HAP-1 (cell line): ENCODE measurements around the gene FMO5.

Experiments used
- DNase-seq, 2 experiments: peaks; one replicate each; pipeline ENCODE4 v3.0.0-alpha.2; 2016 to 2020; ENCODE audit warnings: low spot score in 2 of 2
- H3K27me3 ChIP-seq: fragments of 250-450 bp; sonication (Bioruptor Pico); 2 replicates; pipeline ENCODE4 v1.5.1; 2020; ENCODE audit warnings: low read depth, mild to moderate bottlenecking, moderate library complexity
- H3K36me3 ChIP-seq: fragments of 250-450 bp; sonication (Bioruptor Pico); replicated peaks from 2 replicates; pipeline ENCODE4 v1.5.1; 2020; ENCODE audit warnings: mild to moderate bottlenecking
- H3K4me1 ChIP-seq: fragments of 250-450 bp; sonication (Bioruptor Pico); 2 replicates; pipeline ENCODE4 v1.5.1; 2020; ENCODE audit warnings: mild to moderate bottlenecking
- H3K4me3 ChIP-seq: fragments of 250-450 bp; sonication (Bioruptor Pico); 2 replicates; pipeline ENCODE4 v1.5.1; 2020; ENCODE audit warnings: mild to moderate bottlenecking, moderate library complexity
- H3K9me3 ChIP-seq: fragments of 250-450 bp; sonication (Bioruptor Pico); 2 replicates; pipeline ENCODE4 v1.5.1; 2020; ENCODE audit warnings: mild to moderate bottlenecking, moderate library complexity
- in situ Hi-C: fragments of 300-500 bp; cut with MboI; formaldehyde crosslinking; loops from 3 replicates; pipeline ENCODE4 v1.14.3; 2020; ENCODE audit warnings: low sequenced_read_pairs, inconsistent platforms, mixed read lengths

Gene FMO5, protein sequence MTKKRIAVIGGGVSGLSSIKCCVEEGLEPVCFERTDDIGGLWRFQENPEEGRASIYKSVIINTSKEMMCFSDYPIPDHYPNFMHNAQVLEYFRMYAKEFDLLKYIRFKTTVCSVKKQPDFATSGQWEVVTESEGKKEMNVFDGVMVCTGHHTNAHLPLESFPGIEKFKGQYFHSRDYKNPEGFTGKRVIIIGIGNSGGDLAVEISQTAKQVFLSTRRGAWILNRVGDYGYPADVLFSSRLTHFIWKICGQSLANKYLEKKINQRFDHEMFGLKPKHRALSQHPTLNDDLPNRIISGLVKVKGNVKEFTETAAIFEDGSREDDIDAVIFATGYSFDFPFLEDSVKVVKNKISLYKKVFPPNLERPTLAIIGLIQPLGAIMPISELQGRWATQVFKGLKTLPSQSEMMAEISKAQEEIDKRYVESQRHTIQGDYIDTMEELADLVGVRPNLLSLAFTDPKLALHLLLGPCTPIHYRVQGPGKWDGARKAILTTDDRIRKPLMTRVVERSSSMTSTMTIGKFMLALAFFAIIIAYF

DNA sequence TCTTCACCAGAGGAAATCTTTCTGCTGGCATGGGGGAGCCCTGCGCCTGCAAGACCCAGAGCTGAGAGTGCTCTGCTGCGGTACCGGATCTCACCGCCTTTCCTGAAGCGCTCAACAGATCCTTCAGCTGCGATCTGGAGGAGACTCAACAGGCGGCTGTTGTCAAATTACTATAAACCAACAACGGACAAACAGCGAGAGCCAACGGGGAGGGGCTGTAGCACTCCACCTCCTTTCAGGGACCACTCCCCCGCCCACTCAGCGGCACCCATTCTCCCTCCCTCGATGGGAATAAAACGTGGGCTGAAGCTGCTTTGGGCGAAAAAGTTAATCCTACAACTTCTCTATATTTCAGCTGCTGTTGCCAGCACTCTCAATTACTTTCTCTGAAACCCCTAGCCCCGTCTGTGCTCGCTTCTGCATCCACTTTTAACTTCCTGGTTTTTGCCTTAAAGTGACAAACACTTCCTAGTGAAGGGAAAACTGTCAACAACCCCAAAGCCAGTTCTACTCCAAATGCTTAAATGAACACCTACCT, at the start of gene FMO5:
FMO5 (minus strand) TSS at position 147 of the 538 bp plus-strand sequence. CDS start 310 bp downstream, outside the sequence.
- Histone ChIP-seq H3K36me3 (no peaks in the 10 kb centered on the region), H3K9me3 (no peaks in the 10 kb centered on the region), H3K27me3 (no peaks in the 10 kb centered on the region), H3K4me3 (peak within 1 kb of the TSS; percentile 29), H3K4me1 (no peaks in the 10 kb centered on the region; the same call in 1 of the 2 replicates)
- peak; percentile 31 to 64 for DNase-seq
- in situ Hi-C loops: no loop called here

DNA sequence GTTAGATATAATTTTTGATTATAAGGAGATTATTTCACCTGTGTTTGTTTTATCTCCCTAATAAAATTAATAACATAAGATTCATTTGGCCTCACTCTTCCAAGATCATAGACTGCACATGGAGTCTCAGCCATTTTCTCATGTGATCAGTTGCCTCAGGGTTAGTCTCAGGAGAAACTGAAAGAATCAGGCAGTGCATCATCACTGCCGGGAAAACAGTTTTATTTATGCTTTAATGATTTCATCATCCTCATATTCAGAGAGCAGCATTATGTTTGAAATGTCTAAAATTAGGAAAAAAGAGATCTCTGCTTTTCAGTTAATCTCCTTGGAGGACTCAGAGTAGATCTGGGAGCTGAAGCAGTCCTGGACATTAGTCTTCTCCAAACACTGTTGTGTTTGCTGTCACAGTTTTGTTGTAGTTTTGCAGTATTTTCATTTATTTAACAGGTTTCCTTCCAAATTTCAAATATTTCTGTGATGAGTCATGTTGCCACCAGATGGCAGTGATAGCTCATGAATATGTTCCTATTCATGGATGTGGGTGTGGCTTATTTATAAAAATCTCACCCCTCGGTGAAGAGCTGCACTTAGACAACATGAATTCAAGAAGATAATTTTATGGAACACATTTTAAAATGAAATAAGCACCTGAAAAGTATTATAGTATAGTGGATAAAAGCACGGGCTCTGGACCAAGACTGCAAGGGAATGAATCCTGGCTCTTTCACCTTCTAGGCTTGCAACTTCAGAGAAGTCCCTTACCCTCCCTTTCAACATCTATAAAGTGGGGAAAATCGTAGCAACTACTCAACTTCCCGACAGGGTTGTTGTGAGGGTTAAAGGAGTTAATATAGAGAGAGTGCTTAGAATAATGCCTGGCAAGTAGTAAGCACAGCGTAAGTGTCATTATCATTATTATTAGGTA, 48.5 kb upstream of the FMO5 start:
- no peaks in the 10 kb centered on the region for H3K27me3 ChIP-seq
- peaks cover 62% of the 10 kb centered on the region for H3K36me3 ChIP-seq
- in situ Hi-C loops: loop anchor here (10.0 kb wide), 1 partner anchor 351 kb away; no protein-coding TSS in a partner anchor
- H3K4me1 ChIP-seq: peaks cover 3% of the 10 kb centered on the region
- no peak overlapping the region for H3K4me3 ChIP-seq
- no peaks in the 10 kb centered on the region for H3K9me3 ChIP-seq
- DNase-seq: peak; percentile 42 to 76

DNA sequence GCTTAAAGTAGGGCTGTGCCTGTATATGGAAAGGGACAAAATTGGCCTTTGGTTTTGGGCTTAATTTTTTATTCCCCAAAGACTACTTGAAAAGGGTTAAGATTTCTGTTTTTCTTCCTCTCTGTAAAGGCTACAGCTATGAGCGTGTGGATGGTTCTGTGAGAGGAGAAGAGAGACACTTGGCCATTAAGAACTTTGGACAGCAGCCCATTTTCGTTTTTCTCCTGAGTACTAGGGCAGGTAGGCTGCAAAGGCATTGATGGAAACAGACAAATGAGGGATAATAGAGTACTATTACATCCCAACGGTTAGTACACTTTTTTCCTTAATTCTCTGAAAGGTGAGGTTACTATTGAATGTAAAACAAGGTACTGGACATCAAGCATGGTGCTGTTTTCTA, 46.9 kb upstream of the FMO5 start:
- DNase-seq: no peak
- no peak overlapping the region for H3K4me3 ChIP-seq
- H3K36me3 ChIP-seq: peaks cover 66% of the 10 kb centered on the region
- H3K4me1 ChIP-seq: peaks cover 3% of the 10 kb centered on the region
- in situ Hi-C loops: loop anchor here (10.0 kb wide), 1 partner anchor 353 kb away; no protein-coding TSS in a partner anchor
- no peaks in the 10 kb centered on the region for H3K27me3 ChIP-seq
- H3K9me3 ChIP-seq: no peaks in the 10 kb centered on the region

DNA sequence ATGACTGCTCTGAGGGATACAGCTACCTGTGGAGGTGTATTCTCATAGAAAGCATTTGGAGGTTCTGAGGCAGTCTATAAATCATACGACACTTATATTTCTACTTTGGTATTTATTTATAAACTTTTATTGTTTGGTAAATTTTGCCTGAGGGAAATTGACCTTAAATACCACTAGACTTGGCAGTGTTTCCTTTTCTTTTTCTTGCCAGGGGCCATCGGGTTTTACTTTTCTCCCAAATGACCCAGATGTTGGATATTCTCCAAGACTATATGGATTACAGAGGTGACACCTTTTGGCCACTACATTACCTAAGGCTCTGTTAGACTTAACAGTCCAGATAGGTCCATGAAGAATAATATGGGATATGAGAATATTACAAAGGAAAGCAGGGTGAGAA, 45.6 kb upstream of the FMO5 start:
- no peak for DNase-seq
- Histone ChIP-seq H3K27me3 (no peaks in the 10 kb centered on the region), H3K36me3 (peaks cover 60% of the 10 kb centered on the region), H3K4me1 (peaks cover 3% of the 10 kb centered on the region), H3K9me3 (no peaks in the 10 kb centered on the region), H3K4me3 (no peak overlapping the region)
- in situ Hi-C loops: loop anchor here (10.0 kb wide), 1 partner anchor 354 kb away; no protein-coding TSS in a partner anchor

DNA sequence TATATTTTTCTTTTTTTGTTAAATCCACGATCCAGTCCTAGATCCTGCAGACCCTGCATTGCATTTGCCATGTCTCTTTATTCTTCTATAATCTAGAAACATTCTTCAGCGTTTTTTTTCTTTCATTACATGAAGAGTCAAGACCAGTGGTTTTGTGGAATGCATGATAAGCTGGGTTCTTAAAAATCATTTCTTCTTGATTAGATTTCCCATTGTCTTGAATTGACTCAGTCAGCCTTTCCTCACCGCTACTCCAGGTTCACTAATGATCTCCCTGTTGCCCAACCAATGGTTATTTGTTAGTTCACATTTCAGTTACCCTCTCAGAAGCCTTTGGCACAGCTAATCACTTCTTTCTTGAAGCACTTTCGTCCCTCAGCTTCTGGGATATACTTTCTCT, 42.6 kb upstream of the FMO5 start:
- in situ Hi-C loops: no loop called here
- DNase-seq: no peak
- H3K27me3 ChIP-seq: no peaks in the 10 kb centered on the region
- no peaks in the 10 kb centered on the region for H3K9me3 ChIP-seq
- H3K4me3 ChIP-seq: no peak overlapping the region
- peaks cover 45% of the 10 kb centered on the region for H3K36me3 ChIP-seq
- H3K4me1 ChIP-seq: no peaks in the 10 kb centered on the region

DNA sequence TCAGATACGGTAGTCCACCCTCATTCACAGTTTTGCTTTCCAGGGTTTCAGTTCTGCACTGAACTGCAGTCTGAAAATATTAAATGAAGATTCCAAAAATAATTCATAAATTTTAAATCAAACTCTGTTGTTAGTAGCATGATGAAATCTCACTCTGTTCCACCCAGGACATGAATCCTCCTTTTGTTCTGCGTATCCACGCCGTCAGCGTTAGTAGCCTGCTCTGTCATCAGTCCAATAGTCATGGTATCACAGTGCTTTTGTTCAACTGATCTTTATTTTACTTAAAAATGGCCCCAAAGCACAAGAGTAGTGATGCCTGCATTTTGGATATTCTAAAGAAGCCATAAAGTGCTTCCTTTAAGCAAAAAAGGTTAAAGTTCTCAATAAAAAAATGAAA, 41.2 kb upstream of the FMO5 start:
- Histone ChIP-seq H3K4me1 (no peaks in the 10 kb centered on the region), H3K27me3 (no peaks in the 10 kb centered on the region), H3K9me3 (no peaks in the 10 kb centered on the region), H3K4me3 (no peak overlapping the region), H3K36me3 (peaks cover 46% of the 10 kb centered on the region)
- DNase-seq: no peak
- in situ Hi-C loops: no loop called here

DNA sequence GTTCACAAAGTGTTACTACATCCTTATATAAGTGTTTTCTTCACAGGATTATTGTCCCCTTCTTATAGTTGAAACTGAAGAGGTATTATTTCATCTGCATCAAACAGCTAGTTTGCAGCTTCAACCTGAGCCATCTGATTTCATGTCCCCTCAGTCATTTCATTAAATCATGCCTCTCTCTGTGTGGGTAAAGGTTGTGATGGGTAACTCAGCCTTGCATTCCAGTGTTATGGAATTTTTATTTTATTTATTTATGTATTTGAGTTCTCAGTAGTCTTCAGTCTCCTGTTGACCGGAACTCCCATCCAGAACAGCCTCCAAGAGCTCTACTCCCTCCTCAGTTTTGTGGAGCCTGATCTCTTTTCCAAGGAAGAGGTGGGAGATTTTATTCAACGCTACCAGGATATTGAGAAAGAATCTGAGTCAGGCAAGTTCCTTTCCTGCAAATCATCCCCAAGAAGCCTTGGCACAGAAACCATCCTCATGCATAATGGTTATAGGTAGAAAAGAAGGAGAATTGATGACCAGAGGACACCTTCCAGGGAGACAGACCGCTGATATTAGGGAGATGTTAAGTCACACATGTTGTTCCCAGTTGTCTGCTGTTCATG, 39.1 kb upstream of the FMO5 start:
- no peak for DNase-seq
- Histone ChIP-seq H3K36me3 (peaks cover 56% of the 10 kb centered on the region), H3K4me3 (no peak overlapping the region), H3K27me3 (no peaks in the 10 kb centered on the region), H3K9me3 (no peaks in the 10 kb centered on the region), H3K4me1 (0 out of 2 replicates have a peak, but pooled peaks cover under 1% of the 10 kb centered on the region)
- in situ Hi-C loops: no loop called here

DNA sequence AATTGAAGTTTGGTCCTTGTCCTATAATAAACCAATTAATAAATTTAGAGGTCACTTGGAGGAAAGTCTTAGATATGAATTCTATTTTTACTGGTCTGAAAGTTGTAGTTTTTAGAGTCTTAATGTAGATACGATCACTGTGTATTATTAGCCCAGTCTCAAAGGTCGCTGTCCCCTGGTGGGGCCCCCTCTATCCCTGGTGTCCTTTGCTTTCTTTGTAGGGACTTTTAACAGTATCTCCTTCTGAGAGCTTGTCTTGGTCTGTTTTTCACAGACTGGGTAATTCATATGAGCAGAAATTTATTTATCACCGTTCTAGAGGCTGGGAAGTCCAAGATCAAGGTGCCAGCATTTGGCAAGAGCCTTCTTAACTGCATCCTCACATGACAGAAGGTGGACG, 35.8 kb upstream of the FMO5 start:
- Histone ChIP-seq H3K4me1 (0 out of 2 replicates have a peak, but pooled peaks cover 2% of the 10 kb centered on the region), H3K36me3 (peaks cover 46% of the 10 kb centered on the region), H3K4me3 (no peak overlapping the region), H3K27me3 (no peaks in the 10 kb centered on the region), H3K9me3 (no peaks in the 10 kb centered on the region)
- no peak for DNase-seq
- in situ Hi-C loops: no loop called here

DNA sequence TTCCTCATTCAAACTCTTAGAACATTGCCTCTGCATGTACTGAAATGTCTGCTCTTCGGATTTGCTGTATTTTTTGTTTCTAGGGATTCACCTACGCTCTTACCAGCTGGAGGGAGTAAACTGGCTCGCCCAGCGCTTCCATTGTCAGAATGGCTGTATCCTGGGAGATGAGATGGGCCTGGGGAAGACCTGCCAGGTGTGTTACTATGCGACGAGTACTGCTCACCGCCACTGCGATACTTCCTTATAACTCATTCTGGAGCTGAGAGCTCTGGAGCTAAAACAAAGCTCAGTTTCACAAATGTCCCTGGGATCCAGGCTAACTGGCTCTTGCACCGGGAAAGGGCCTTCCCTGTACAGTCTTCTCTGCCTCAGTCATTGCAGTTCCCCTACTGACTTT, 27.4 kb upstream of the FMO5 start:
- in situ Hi-C loops: no loop called here
- DNase-seq: no peak
- Histone ChIP-seq H3K4me3 (no peak overlapping the region), H3K9me3 (no peaks in the 10 kb centered on the region), H3K4me1 (no peaks in the 10 kb centered on the region; the same call in 1 of the 2 replicates), H3K27me3 (no peaks in the 10 kb centered on the region), H3K36me3 (peaks cover 24% of the 10 kb centered on the region)

DNA sequence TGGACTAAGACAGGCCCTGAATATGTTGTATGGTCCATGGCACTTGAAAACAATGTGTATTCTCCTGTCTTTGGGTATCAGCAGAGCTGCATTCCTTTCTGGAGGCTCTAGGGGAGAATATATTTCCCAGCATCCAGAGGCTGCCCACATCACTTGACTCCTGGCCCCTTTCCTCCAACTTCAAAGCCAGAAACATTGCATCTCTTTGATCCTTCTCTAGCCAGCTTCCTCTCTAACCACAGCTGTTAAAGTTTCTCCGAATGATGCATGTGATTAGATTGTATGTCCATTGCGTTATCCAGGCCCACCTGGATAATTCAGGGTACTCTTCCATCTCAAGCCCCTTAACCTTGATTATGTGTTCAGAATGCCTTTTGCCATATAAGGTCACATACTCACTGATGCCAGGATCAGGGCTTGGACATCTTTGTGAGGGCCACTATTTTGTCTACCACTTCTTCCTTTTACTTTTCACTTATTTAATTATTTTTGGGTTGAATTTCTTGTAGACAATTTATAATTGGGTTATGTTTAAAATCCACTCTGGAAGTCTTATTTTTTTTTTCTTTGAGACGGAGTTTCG, 22.6 kb upstream of the FMO5 start:
- Histone ChIP-seq H3K27me3 (no peaks in the 10 kb centered on the region), H3K4me3 (no peak overlapping the region), H3K9me3 (no peaks in the 10 kb centered on the region; the same call in 1 of the 2 replicates), H3K4me1 (peaks cover 2% of the 10 kb centered on the region), H3K36me3 (peaks cover 7% of the 10 kb centered on the region; the same call in 1 of the 2 replicates)
- DNase-seq: no peak
- in situ Hi-C loops: no loop called here

DNA sequence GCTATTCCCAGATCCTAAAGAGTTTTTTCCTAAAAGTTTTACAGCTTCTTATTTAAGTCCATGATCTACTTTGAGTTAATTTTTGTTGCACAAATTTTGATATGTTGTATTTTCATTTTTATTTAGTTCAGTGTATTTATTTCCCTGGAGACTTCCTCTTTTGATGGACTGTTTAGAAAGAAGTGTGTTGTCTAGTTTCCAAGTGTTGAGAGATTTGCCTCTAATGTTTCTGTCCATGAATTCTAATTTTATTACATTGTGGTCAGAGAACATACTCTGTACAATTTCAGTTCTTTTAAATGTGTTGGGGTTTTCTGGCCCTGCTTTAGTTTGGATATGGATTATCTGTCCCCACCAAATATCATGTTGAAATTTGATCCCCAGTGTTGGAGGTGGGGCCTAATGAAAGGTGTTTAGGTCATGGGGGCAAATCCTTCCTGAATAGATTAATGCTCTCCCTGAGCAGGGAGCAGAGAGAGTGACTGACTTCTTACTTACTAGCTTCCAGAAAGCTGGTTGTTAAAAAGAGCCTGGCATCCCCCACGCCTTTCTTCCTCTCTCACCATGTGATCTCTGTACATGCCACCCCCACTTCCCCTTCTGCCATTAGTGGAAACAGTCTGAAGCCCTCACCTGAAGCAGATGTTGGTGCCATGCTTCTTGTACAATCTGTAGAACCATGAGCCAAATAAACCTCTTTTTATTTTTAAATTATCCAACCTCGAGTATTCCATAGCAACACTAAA, 21.9 kb upstream of the FMO5 start:
- no peaks in the 10 kb centered on the region; the same call in 1 of the 2 replicates for H3K9me3 ChIP-seq
- peaks cover 2% of the 10 kb centered on the region; the same call in 1 of the 2 replicates for H3K36me3 ChIP-seq
- H3K4me1 ChIP-seq: peaks cover 4% of the 10 kb centered on the region
- in situ Hi-C loops: no loop called here
- H3K4me3 ChIP-seq: no peak overlapping the region
- H3K27me3 ChIP-seq: no peaks in the 10 kb centered on the region
- no peak for DNase-seq

DNA sequence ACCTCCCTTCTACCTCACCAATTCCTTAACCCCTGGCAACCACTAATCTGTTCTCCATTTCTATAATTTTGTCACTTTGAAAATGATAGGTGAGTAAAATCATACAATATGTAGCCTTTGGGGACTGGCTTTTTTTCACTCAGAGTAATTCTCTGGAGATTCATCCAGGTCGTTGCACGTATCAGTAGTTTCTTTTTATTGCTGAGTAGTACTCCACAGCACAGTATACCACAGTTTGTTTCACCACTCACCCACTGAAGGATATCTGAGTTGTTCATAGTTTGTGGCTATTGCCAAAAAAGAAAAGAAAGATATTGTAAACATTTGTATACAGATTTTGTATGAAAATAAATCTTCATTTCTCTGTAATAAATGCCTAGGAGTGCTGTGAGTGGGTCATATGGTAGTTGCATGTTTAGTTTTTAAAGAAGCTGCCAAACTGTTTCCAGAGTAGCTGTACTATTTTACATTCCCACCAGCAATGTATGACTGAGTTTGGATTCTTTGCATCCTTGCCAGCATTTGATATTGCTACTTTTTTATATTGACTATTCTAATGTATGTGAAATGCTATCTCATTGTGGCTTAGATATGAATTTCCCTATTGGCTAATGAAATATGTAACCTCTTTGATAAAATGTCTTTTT, 21.0 kb upstream of the FMO5 start:
- Histone ChIP-seq H3K4me1 (peaks cover 5% of the 10 kb centered on the region), H3K27me3 (no peaks in the 10 kb centered on the region), H3K9me3 (no peaks in the 10 kb centered on the region; the same call in 1 of the 2 replicates), H3K4me3 (no peak overlapping the region), H3K36me3 (0 out of 2 replicates have a peak, but pooled peaks cover 2% of the 10 kb centered on the region)
- in situ Hi-C loops: no loop called here
- no peak for DNase-seq
